Mammary epithelial cell (primary cell): Measurements from ENCODE around the gene IL19.

ENCODE experiments used
- EZH2 ChIP-seq: IDR thresholded peaks from 2 replicates; pipeline ENCODE4 v1.6.1; 2012; ENCODE audit warnings: low read length, inconsistent platforms, borderline replicate concordance
- TF ChIP-seq, protein P1 (sequence below), 2 donors: IDR thresholded peaks in 1 of 2; conservative IDR thresholded peaks in 1 of 2; 2 replicates each; pipeline ENCODE4 v1.5.1; 2011 to 2012; ENCODE audit warnings: inconsistent platforms in 2 of 2, low read length in 2 of 2, mild to moderate bottlenecking in 2 of 2, control low read depth in 1 of 2, low read depth in 1 of 2; ENCODE audit not compliant: insufficient read depth in 1 of 2; ENCODE audit errors: extremely low read depth in 1 of 2

DNA sequence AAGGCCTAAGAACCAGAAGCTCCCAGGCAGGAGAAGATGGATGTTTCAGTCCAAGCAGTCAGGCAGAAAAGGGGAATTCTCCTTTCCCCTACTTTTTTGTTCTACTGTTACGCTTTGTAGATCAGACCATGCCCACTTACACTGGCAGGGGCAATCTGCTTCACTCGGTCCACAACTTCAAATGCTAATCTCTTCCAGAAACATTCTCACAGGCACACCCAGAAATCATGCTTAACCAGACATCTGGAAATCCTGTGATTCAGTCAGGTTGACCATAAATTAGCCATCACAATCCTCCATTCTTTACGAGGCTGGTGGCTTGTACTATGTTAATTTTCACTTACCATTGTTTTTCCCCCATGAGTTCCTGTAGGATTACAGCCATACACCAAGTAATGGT is 25.5 kb downstream of the IL19 start:
- TF ChIP-seq, protein P1, sequence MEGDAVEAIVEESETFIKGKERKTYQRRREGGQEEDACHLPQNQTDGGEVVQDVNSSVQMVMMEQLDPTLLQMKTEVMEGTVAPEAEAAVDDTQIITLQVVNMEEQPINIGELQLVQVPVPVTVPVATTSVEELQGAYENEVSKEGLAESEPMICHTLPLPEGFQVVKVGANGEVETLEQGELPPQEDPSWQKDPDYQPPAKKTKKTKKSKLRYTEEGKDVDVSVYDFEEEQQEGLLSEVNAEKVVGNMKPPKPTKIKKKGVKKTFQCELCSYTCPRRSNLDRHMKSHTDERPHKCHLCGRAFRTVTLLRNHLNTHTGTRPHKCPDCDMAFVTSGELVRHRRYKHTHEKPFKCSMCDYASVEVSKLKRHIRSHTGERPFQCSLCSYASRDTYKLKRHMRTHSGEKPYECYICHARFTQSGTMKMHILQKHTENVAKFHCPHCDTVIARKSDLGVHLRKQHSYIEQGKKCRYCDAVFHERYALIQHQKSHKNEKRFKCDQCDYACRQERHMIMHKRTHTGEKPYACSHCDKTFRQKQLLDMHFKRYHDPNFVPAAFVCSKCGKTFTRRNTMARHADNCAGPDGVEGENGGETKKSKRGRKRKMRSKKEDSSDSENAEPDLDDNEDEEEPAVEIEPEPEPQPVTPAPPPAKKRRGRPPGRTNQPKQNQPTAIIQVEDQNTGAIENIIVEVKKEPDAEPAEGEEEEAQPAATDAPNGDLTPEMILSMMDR (conservative IDR thresholded peaks at IDR 0.05 in 1 of 2, IDR thresholded peaks at IDR 0.05 in 1 of 2; ENCODE audit: extremely low read depth in 1 of 2, insufficient read depth in 1 of 2, low read depth in 1 of 2, low read length in 2 of 2) = no peak
- TF ChIP-seq EZH2 = no peak
